HepG2 (cell line): ENCODE results near the gene HSD11B2. TPM values are rescaled to one million over a fixed set of nuclear protein-coding genes. Genes with fewer than 3 reads are reported as not detected.

Source experiments
- ATAC-seq: fragments of 200-7000 bp; cut with Tn5 transposase; 3 replicates; pipeline ENCODE4 v1.9.1; 2020; ENCODE audit warnings: mild to moderate bottlenecking, moderate library complexity
- BruUV-seq: library from RNA; stranded (reverse); fragments of 400-500 nt; replicated peaks from 2 replicates; lab custom pipeline; 2021; lab: Mats Ljungman, UMichigan
- CTCF ChIA-PET: fragments of 300-600 bp; formaldehyde crosslinking; extraction: SDS; loops from one replicate; lab custom pipeline; 2021; ENCODE audit warnings: low total read pairs, inconsistent platforms, low intra/inter-chr PET ratio; lab: Yijun Ruan, JAX
- POLR2A ChIA-PET: fragments of 350-600 bp; sonication (Branson Sonifier 250); formaldehyde crosslinking; loops from one replicate; lab custom pipeline; 2020; ENCODE audit warnings: antibody characterized with exemption, inconsistent platforms; lab: Yijun Ruan, JAX
- DNase-seq: peaks from one replicate; pipeline ENCODE4 v3.0.0-alpha.2; 2015; ENCODE audit warnings: low spot score
- FAIRE-seq: peaks from 3 replicates; lab custom pipeline; 2011; peaks lifted over from hg19 to GRCh38; lab: Jason Lieb, UNC
- H2AFZ ChIP-seq: one replicate; pipeline ENCODE4 v1.6.1; 2011; ENCODE audit warnings: low read length, inconsistent platforms
- H3K27ac ChIP-seq: fragments of 300-600 bp; 3 replicates; pipeline ENCODE4 v1.8.0; 2011; ENCODE audit warnings: mixed run types, mild to moderate bottlenecking, mixed read lengths, low read length, inconsistent platforms; ENCODE audit not compliant: insufficient read depth; ENCODE audit errors: extremely low read length
- H3K27me3 ChIP-seq, 2 experiments: fragments of 200-600 bp in 1 of 2; 2 replicates in 1 of 2; 3 replicates in 1 of 2; pipeline versions ENCODE4 v1.6.0 to v1.8.0; 2011; ENCODE audit warnings: low read length in 2 of 2, mild to moderate bottlenecking in 2 of 2, moderate library complexity in 2 of 2, inconsistent platforms in 1 of 2; ENCODE audit not compliant: insufficient read depth in 2 of 2, control insufficient read depth in 1 of 2
- H3K36me3 ChIP-seq, 2 experiments: fragments of 200-600 bp in 1 of 2; replicated peaks in 1 of 2; 2 replicates in 1 of 2; 3 replicates in 1 of 2; pipeline versions ENCODE4 v1.5.1 to v1.8.0; 2011; ENCODE audit warnings: low read length in 2 of 2, inconsistent platforms in 1 of 2; ENCODE audit not compliant: insufficient read depth in 2 of 2, control insufficient read depth in 1 of 2
- H3K4me1 ChIP-seq: 2 replicates; pipeline ENCODE4 v1.5.1; 2012; ENCODE audit warnings: low read length, inconsistent platforms; ENCODE audit not compliant: insufficient read depth
- H3K4me2 ChIP-seq: 2 replicates; pipeline ENCODE4 v1.6.0; 2011; ENCODE audit warnings: low read depth, low read length, inconsistent platforms
- H3K4me3 ChIP-seq, 3 experiments: fragments of 200-600 bp in 1 of 3; sonication (generic), shearing (Covaris generic) in 1 of 3; replicated peaks in 1 of 3; 2 replicates each; pipeline ENCODE4 v1.5.1; 2011 to 2016; ENCODE audit warnings: low read length in 3 of 3, inconsistent platforms in 2 of 3, low read depth in 2 of 3, mild to moderate bottlenecking in 2 of 3, control low read depth in 1 of 3, mixed read lengths in 1 of 3; ENCODE audit not compliant: insufficient read depth in 1 of 3
- H3K79me2 ChIP-seq: one replicate; pipeline ENCODE4 v1.6.1; 2011; ENCODE audit warnings: low read length, inconsistent platforms; ENCODE audit not compliant: insufficient read depth
- H3K9ac ChIP-seq: 2 replicates; pipeline ENCODE4 v1.6.0; 2011; ENCODE audit warnings: mild to moderate bottlenecking, low read depth, low read length, inconsistent platforms; ENCODE audit not compliant: insufficient read depth
- H3K9me3 ChIP-seq: 2 replicates; pipeline ENCODE4 v1.5.1; 2012; ENCODE audit warnings: mild to moderate bottlenecking, low read length
- H4K20me1 ChIP-seq: 2 replicates; pipeline ENCODE4 v1.6.0; 2011; ENCODE audit warnings: inconsistent platforms, mild to moderate bottlenecking, low read length, moderate library complexity; ENCODE audit not compliant: insufficient read depth
- ATF3 ChIP-seq: sonication (generic); formaldehyde crosslinking; IDR thresholded peaks from 2 replicates; pipeline ENCODE4 v1.4.0; 2020; ENCODE audit warnings: missing genetic modification reagents
- CEBPB ChIP-seq: IDR thresholded peaks from 2 replicates; pipeline ENCODE4 v1.6.1; 2011; ENCODE audit warnings: low read depth, low read length, improper control_type of control experiment, borderline replicate concordance
- ELF4 ChIP-seq: sonication (generic); formaldehyde crosslinking; IDR thresholded peaks from 2 replicates; pipeline ENCODE4 v1.5.0; 2020; ENCODE audit warnings: missing genetic modification reagents, mild to moderate bottlenecking, moderate library complexity, borderline replicate concordance
- FOXO1 ChIP-seq: sonication (generic); formaldehyde crosslinking; IDR thresholded peaks from 2 replicates; pipeline ENCODE4 v1.4.0; 2020; ENCODE audit warnings: missing genetic modification reagents
- GMEB1 ChIP-seq: sonication (generic); formaldehyde crosslinking; IDR thresholded peaks from 2 replicates; pipeline ENCODE4 v1.5.1; 2020; ENCODE audit warnings: missing genetic modification reagents, mild to moderate bottlenecking, borderline replicate concordance
- PCBP1 ChIP-seq: fragments of 200-400 bp; formaldehyde crosslinking; IDR thresholded peaks from 2 replicates; pipeline ENCODE4 v1.6.1; 2017; ENCODE audit warnings: mild to moderate bottlenecking, low read depth, low read length, borderline replicate concordance
- ZBTB49 ChIP-seq: sonication (generic); formaldehyde crosslinking; IDR thresholded peaks from 2 replicates; pipeline ENCODE4 v1.4.0; 2020; ENCODE audit warnings: missing genetic modification reagents, borderline replicate concordance
- ZNF17 ChIP-seq: sonication (generic); formaldehyde crosslinking; IDR thresholded peaks from 2 replicates; pipeline ENCODE4 v1.5.0; 2020; ENCODE audit warnings: mild to moderate bottlenecking, missing genetic modification reagents
- ZNF430 ChIP-seq: sonication (generic); formaldehyde crosslinking; IDR thresholded peaks from 2 replicates; pipeline ENCODE4 v1.9.0; 2021; ENCODE audit warnings: mild to moderate bottlenecking, missing genetic modification reagents
- ZNF609 ChIP-seq: sonication (generic); formaldehyde crosslinking; IDR thresholded peaks from 2 replicates; pipeline ENCODE4 v1.4.0; 2020; ENCODE audit warnings: mild to moderate bottlenecking, missing genetic modification reagents, borderline replicate concordance
- ZNF770 ChIP-seq: sonication (generic); formaldehyde crosslinking; IDR thresholded peaks from 2 replicates; pipeline ENCODE4 v1.5.0; 2020; ENCODE audit warnings: mild to moderate bottlenecking, missing genetic modification reagents
- WGBS: methylation state at CpG from one replicate; pipeline ENCODE4 v1.1.6; 2017; ENCODE audit warnings: low lambda C conversion rate; 5-methylcytosine and 5-hydroxymethylcytosine counted together
- in situ Hi-C: cut with HindIII; loops from 2 replicates; pipeline ENCODE4 v1.10.0; 2017; ENCODE audit warnings: low pct_unique_long_range_greater_than_20kb; ENCODE audit not compliant: extremely low pct_ligation_motif_present
- intact Hi-C: fragments of 100-400 bp; cut with micrococcal nuclease; formaldehyde crosslinking; loops from one replicate; pipeline ENCODE4 v1.10.0; 2022; ENCODE audit not compliant: unreplicated experiment
- polyA plus RNA-seq, 8 experiments: library from polyadenylated mRNA; depleted of rRNA in 3 of 8; stranded (reverse) in 7 of 8; unstranded in 1 of 8; fragments of >200 nt; fragmentation: Illumina TruSeq in 4 of 8; extraction: Trizol in 4 of 8; gene quantifications; 2 replicates each; pipeline versions ENCODE4 v1.2.1 to v1.2.3, GENCODE V29; 2011 to 2016; ENCODE audit warnings: low read depth in 4 of 8, missing spikeins in 1 of 8, mixed read lengths in 1 of 8; ENCODE audit not compliant: insufficient read depth in 1 of 8
- total RNA-seq, 5 experiments: library from RNA; depleted of rRNA; stranded (reverse); fragments of >200 nt; fragmentation: Illumina TruSeq; extraction: Trizol; gene quantifications; 2 replicates each; pipeline ENCODE4 v1.2.3, GENCODE V29; 2016; ENCODE audit warnings: low read depth in 1 of 5

The HSD11B2 gene
- total and polyA plus RNA-seq, 2 of the 13 experiments (the other 11 are each of a cell fraction or from before 2014, with no cell fraction given) = 8.9 to 13.6 TPM

- TF ChIP-seq ZNF770 (CRISPR knock-in tag) (no peak), ZNF17 (CRISPR knock-in tag) (no peak), CEBPB (peak; percentile 81)
- TF ChIP-seq, all 625 proteins: peak for 12
Observed at GRCh38 chr16:67411339-67411738, 19.6 kb upstream of the HSD11B2 start (continued).

- Histone ChIP-seq H3K79me2 (no peaks in the 10 kb centered on the region), H3K4me2 (no peak overlapping the region), H2AFZ (no peak overlapping the region), H3K4me1 (peaks cover 52% of the 10 kb centered on the region), H3K27ac (no peak overlapping the region), H3K27me3 (peaks cover 0 to 6% of the 10 kb centered on the region in 2 experiments; a peak in 2 of 5 replicates), H4K20me1 (no peaks in the 10 kb centered on the region), H3K9me3 (no peaks in the 10 kb centered on the region), H3K9ac (no peak overlapping the region), H3K36me3 (no peaks in the 10 kb centered on the region), H3K4me3 (no peak overlapping the region)
- BruUV-seq = no TSS peak
- intact Hi-C loops (no loop called here), in situ Hi-C loops (no loop called here)
- no peak for ATAC-seq
- 31% methylated on average over 2 of the region's 2 CpGs for WGBS
- FAIRE-seq = no peak
- CTCF ChIA-PET = no interaction called here
- DNase-seq = no peak
- POLR2A ChIA-PET = no interaction called here
- TF ChIP-seq ZNF430 (CRISPR knock-in tag) (no peak), ZBTB49 (no peak), GMEB1 (CRISPR knock-in tag) (no peak), PCBP1 (no peak), ELF4 (CRISPR knock-in tag) (no peak), ZNF609 (no peak), ATF3 (CRISPR knock-in tag) (no peak), FOXO1 (CRISPR knock-in tag) (no peak)
Observed at GRCh38 chr16:67412294-67412693, 18.6 kb upstream of the HSD11B2 start.
